Superior temporal gyrus (tissue), 1 donor: ENCODE measurements around the gene FUT2.
A peak's percentile ranks its signal among the peaks of the same experiment; 100 is the strongest.
"Not testable (repeated sequence)": the region's sequence is repeated elsewhere in the genome, so short reads cannot be mapped to it uniquely, and the experiment has no call there.

Source experiments
- DNase-seq: peaks from one replicate; pipeline ENCODE4 v3.0.0-alpha.2; 2016; ENCODE audit errors: extremely low spot score

FUT2 gene

DNA sequence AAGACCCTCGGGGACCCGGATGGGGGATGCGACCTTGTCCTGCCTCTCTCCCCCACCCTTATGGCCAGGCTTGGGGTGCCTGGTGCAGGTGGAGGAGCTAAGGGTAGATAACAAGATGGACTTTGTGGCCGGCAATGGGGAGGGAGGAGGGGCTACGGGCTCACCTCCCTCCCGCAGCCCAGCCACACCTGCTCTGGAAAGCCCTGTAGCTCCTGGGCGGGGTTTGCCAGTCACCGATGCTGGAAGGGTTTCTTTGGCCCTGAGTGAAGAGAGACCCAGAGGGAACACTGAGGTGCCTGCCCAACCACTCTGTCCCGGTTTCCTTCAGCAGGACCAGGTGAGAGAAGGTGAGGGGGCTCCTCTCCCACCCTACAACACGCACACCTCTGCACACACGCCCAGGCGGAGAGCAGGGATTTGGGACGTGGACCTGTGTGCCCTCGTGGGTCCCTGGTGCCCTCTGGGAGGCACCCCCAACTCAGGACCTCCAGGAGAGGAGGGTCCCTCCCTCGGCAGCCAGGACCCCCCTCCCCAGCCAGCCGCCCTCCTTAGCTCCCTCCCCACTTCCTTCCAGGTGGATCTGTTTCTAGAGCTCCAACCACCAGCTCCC lies at the start of gene FUT2:
Gene FUT2, plus strand, starts transcription at position 229 of the 610 bp plus-strand sequence. CDS start 6,986 bp downstream, outside the sequence.
- DNase-seq: no peak

DNA sequence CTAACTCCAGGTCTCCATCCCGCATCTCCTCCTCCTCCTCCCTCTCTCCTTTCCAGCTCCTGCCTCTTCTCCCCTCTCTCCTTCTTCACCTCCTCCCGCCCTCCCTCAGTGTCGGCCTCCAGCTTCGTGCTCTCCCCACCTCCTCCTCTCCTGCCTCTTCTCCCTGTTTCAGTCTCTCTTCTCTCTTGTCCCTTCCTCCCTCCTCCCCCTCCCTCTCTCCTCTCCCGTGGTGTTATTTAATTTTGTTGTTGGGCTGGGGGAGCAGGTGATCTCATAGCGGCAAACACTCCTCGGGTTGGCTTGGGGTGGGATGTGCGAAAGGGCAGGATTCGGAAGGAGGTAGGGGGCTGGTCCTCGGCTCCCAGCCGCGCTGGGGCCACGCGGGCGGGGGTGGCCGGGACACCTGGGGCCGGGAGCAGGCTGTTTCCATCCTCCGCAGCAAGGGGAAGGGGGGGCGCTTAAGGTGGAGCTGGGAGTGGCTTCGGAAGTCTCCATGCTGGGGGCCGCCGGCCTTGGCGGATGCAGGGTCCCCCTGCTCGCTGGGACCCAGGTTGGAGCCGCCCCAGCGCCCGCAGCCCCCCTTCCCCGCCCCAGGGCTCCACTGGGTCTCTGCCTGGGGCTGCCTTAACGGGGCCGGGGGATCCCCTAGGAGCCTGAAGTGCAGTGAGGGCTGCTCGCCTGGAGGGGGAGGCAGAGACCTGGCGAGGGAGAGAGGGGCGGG lies 49.6 kb upstream of the FUT2 start, which contains the start of gene CA11:
Gene CA11, minus strand, starts transcription at position 187 of the 721 bp plus-strand sequence. CDS start 555 bp downstream, outside the sequence.
- DNase-seq: peak; percentile 85

- peak; percentile 29 for DNase-seq
Observed at GRCh38 chr19:48646722-48647216, 49.0 kb upstream of the FUT2 start.

DNA sequence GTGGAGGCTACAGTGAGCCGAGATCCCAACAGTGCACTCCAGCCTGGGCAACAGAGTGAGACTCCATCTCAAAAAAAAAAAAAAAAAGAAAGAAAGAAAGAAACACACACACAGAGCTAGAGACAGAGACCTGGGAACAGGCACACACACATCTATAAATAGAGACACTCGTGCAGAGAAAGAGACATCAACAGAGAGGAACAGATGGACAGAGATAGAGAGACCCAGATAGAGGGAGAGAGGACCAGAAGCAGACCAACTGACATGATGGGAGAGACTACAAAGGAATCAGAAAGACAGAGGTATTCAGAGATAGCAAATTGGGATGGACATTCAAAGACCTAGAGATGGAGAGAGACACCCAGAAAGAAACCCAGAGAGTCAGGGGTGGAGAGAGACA lies 47.6 kb upstream of the FUT2 start:
- DNase-seq: no peak

DNA sequence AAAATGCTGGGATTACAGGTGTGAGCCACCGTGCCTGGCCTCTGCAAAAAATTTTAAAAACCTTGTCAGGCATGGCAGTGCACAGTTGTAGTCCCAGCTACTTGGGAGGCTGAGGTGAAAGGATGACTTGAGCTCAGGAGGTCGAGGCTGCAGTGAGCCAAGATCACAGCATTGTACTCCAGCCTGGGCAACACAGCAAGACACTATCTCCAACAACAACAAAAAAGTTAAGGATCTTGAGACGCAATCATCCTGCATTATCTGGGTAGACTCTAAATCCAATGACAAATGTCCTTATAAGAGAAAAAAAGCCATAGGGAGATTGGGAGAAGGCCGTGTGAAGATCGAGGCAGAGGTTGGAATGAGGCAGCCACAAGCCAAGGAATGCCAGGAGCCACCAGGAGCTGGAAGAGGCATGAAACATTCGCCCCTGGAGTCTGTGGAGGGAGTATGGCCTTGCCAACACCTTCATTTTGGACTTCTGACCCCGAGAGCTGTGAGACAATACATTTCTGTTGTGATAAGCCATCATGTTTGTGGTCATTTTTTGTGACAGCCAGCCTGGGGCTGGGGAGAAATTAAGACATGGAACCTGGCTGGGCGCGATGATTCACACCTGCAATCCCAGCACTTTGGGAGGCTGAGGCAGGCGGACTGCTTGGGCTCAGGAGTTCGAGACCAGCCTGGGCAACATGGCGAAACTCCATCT lies 44.6 kb upstream of the FUT2 start:
- no peak for DNase-seq

DNA sequence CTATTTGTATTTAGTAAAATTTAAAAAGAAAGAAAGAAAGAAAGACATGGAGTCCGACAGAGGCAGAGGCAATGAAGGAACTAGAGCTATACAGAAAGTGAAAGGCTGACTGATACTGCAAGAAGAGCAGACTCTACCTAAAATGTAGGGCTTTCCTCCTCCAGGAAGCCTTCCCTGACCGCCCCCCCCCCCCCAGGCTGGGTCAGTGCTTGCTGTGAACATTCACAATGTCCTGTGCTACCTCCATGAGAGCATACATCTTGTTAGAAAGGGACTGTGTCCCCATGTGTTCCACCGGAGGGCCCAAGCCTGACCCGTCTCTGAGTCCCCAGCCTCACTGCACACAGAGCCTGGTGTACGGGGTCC lies 44.1 kb upstream of the FUT2 start:
- DNase-seq: no peak

- no peak for DNase-seq
Observed at GRCh38 chr19:48654299-48655059, 41.3 kb upstream of the FUT2 start.

- peak; percentile 16 for DNase-seq
Observed at GRCh38 chr19:48656840-48657474, 38.8 kb upstream of the FUT2 start.

- not testable (repeated sequence) for DNase-seq
Observed at GRCh38 chr19:48657828-48658227, 37.9 kb upstream of the FUT2 start.

- DNase-seq: no peak
Observed at GRCh38 chr19:48658483-48658882, 37.3 kb upstream of the FUT2 start.

- peak; percentile 22 for DNase-seq
Observed at GRCh38 chr19:48659768-48660167, 36.0 kb upstream of the FUT2 start.

- DNase-seq: peak; percentile 90
Observed at GRCh38 chr19:48660852-48661710, 34.7 kb upstream of the FUT2 start.

GRCh38 chr19:48661711-48662090 lies 34.1 kb upstream of the FUT2 start:
- DNase-seq: no peak

- DNase-seq: no peak
Observed at GRCh38 chr19:48663667-48664066, 32.1 kb upstream of the FUT2 start.

GRCh38 chr19:48664476-48664875 lies 31.3 kb upstream of the FUT2 start:
- no peak for DNase-seq

DNA sequence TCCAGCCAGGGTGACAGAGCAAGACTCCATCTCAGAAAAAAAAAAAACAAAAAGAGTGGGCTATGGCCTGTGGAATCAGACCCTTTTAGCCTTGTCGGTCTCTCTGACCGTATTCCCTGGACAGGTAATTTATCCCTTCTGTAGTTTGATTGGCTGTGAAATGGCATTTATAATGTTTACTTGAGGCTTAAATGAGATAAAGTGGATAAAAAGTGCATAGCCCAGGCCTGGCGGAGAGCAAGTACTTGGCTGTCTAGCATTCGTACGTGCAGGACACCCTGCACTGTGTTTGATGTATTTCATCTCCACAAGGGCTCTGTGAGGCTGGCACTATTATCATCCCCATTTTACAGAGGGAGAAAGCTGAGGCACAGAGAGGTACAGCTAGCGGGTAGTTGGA lies 30.0 kb upstream of the FUT2 start:
- no peak for DNase-seq

DNA sequence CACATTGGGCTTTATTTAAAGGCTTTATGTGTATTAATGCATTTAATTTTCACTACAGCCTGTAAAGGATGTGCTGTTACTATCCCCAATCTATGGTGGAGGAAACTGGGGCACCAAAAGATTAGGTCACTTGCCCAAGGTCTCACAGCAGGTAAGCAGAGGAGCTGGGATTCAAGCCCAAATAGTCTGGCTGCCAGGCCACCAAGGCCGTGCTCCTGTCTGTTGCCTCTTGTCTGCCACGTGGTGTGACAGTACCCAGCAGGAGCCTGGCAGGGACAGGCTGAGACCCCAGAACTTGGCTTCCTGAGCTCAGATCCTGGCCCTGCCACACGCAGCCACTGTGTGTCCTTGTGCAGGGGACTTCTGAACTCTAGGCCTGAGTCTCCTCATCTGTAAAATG lies 27.4 kb upstream of the FUT2 start:
- DNase-seq: no peak

DNA sequence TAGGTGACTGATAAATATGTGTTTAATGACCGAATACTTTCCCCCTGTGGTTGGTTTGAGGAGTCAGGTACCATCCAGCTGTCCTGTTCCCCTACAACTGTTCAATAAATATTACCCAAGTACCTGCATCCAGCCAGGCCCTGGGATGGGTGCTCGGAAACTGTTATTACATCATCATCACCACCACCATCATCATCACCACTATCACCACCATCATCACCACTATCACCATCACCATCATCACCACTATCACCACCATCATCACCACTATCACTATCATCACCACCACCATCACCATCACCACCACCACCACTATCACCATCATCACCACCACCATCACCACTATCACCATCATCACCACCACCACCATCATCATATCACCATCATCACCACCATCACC lies 27.0 kb upstream of the FUT2 start:
- no peak for DNase-seq

- no peak for DNase-seq
Observed at GRCh38 chr19:48669903-48670668, 25.7 kb upstream of the FUT2 start.
